ENCODE measurements around the gene NTHL1. TPM values are rescaled to one million over a fixed set of nuclear protein-coding genes. Genes with fewer than 3 reads are reported as not detected.

NTHL1 gene
- total and polyA plus RNA-seq, 9 of the 15 experiments (the other 6 are each of a cell fraction or from before 2014, with no cell fraction given) = 1.1 to 58.8 (median 17.6) TPM

- TF ChIP-seq ARID4B (CRISPR knock-in tag; IDR thresholded peaks at IDR 0.05) (peak; percentile 85; the same call in 1 of the 2 replicates), NELFE (IDR thresholded peaks at IDR 0.05; ENCODE audit: insufficient read depth, insufficient read length) (no peak), RHOXF2B (CRISPR knock-in tag; conservative IDR thresholded peaks at IDR 0.05) (no peak), TBP (optimal IDR thresholded peaks at IDR 0.05; ENCODE audit: low read depth, low read length) (peak; percentile 46), PRDM10 (IDR thresholded peaks at IDR 0.05; ENCODE audit: partially characterized antibody) (peak; percentile 79), MAFF (IDR thresholded peaks at IDR 0.05; ENCODE audit: low read length) (no peak), ETV1 (tag; conservative IDR thresholded peaks at IDR 0.05; ENCODE audit: low read depth) (peak; percentile 82), NBN (IDR thresholded peaks at IDR 0.05; ENCODE audit: low read depth) (no peak), NR2C2 (CRISPR knock-in tag; IDR thresholded peaks at IDR 0.05) (peak; percentile 91), NR2C2 (tag; IDR thresholded peaks at IDR 0.05) (peak; percentile 97), STAG1 (CRISPR knock-in tag; IDR thresholded peaks at IDR 0.05; ENCODE audit: borderline replicate concordance) (no peak), FOXO4 (CRISPR knock-in tag; IDR thresholded peaks at IDR 0.05) (no peak)
Measured at GRCh38 chr16:2047330-2048115, at the start of gene NTHL1, which contains the start of gene TSC2 (continued).

Data from K562 (cell line).